NB4 (cell line): ENCODE measurements around the gene HNRNPA2B1.
"Not testable (repeated sequence)": the region's sequence is repeated elsewhere in the genome, so short reads cannot be mapped to it uniquely, and the experiment has no call there.

Source experiments
- DNase-seq: peaks from one replicate; pipeline ENCODE4 v3.0.0; 2010; ENCODE audit warnings: low read depth
- H3K4me3 ChIP-seq: one replicate; pipeline ENCODE4 v1.5.1; 2011; ENCODE audit warnings: mild to moderate bottlenecking, low read depth, low read length, moderate library complexity
- MYC ChIP-seq: IDR thresholded peaks from 2 replicates; pipeline ENCODE4 v1.6.1; 2011; ENCODE audit warnings: low read depth, low read length
- POLR2A ChIP-seq: IDR thresholded peaks from 2 replicates; pipeline ENCODE4 v1.6.1; 2011; ENCODE audit warnings: mild to moderate bottlenecking; ENCODE audit not compliant: insufficient read length; ENCODE audit errors: extremely low read depth
- TF ChIP-seq, protein P1 (sequence below): IDR thresholded peaks from one replicate; pipeline ENCODE4 v1.5.1; 2012; ENCODE audit warnings: low read depth, low read length
- TF ChIP-seq, protein P2 (sequence below): IDR thresholded peaks from 2 replicates; pipeline ENCODE4 v1.6.1; 2011; ENCODE audit warnings: low read depth, low read length

The HNRNPA2B1 gene

DNA sequence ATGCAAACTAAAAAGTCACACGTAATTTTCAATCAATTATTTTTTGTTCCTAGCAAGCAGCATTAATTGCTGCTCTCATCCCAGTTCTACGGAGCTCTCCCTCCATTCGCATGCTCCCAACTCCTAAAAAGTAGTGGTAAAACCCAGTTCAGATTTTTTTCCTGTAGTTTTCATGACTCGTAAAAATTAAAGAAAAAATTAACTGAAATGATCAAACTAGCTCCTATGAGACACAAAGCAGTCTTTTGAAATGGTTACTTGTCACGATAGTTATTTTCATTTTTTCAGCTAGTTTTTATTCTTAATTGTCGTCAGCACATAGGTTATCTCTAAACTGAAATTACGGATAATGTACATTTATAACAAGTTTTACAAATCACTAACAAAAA, 1.8 kb downstream of the HNRNPA2B1 start:
- H3K4me3 ChIP-seq, result peak overlapping the region; percentile 88
- no peak for TF ChIP-seq MYC
- TF ChIP-seq, protein P1, sequence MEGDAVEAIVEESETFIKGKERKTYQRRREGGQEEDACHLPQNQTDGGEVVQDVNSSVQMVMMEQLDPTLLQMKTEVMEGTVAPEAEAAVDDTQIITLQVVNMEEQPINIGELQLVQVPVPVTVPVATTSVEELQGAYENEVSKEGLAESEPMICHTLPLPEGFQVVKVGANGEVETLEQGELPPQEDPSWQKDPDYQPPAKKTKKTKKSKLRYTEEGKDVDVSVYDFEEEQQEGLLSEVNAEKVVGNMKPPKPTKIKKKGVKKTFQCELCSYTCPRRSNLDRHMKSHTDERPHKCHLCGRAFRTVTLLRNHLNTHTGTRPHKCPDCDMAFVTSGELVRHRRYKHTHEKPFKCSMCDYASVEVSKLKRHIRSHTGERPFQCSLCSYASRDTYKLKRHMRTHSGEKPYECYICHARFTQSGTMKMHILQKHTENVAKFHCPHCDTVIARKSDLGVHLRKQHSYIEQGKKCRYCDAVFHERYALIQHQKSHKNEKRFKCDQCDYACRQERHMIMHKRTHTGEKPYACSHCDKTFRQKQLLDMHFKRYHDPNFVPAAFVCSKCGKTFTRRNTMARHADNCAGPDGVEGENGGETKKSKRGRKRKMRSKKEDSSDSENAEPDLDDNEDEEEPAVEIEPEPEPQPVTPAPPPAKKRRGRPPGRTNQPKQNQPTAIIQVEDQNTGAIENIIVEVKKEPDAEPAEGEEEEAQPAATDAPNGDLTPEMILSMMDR, result no peak
- TF ChIP-seq, protein P2, sequence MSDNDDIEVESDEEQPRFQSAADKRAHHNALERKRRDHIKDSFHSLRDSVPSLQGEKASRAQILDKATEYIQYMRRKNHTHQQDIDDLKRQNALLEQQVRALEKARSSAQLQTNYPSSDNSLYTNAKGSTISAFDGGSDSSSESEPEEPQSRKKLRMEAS, result no peak
- no peak for TF ChIP-seq POLR2A

DNA sequence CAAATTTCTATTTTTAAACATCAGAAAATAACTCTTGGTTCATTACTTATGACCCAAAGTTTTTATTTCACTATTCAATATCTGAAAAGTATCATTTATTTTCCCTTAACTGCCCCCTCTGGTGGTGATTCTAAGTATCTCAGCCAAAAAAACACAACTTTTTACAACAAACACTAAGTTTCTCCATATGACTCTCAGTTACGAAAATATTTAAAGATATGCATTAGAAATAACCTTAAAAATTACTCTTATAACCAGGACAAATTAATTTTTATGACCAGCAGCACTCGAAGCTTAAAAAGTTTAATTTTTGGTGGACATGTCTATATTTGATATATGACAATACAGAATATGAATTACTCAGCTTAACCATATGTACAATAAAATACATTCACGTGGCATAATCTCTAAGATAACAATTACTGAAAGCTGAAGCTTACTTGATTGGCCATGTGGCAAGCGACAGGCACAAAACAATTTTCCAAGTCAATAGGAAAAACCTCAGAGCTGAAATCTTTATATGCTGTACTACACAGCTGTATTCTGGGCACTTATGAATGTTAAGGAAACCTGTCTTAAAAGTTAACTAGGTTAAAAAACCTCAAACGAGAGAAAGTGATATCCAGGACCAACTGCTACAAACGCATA, 2.3 kb downstream of the HNRNPA2B1 start:
- TF ChIP-seq, protein P2, result peak; percentile 69
- TF ChIP-seq POLR2A, result no peak
- TF ChIP-seq MYC, result peak; percentile 24; the same call in 1 of the 2 replicates
- TF ChIP-seq, protein P1, result peak; percentile 58
- peak overlapping the region; percentile 88 for H3K4me3 ChIP-seq
- DNase-seq, result peak; percentile 75

More for the DNA sequence above, 1.8 kb downstream of the HNRNPA2B1 start:
- DNase-seq, result no peak

DNA sequence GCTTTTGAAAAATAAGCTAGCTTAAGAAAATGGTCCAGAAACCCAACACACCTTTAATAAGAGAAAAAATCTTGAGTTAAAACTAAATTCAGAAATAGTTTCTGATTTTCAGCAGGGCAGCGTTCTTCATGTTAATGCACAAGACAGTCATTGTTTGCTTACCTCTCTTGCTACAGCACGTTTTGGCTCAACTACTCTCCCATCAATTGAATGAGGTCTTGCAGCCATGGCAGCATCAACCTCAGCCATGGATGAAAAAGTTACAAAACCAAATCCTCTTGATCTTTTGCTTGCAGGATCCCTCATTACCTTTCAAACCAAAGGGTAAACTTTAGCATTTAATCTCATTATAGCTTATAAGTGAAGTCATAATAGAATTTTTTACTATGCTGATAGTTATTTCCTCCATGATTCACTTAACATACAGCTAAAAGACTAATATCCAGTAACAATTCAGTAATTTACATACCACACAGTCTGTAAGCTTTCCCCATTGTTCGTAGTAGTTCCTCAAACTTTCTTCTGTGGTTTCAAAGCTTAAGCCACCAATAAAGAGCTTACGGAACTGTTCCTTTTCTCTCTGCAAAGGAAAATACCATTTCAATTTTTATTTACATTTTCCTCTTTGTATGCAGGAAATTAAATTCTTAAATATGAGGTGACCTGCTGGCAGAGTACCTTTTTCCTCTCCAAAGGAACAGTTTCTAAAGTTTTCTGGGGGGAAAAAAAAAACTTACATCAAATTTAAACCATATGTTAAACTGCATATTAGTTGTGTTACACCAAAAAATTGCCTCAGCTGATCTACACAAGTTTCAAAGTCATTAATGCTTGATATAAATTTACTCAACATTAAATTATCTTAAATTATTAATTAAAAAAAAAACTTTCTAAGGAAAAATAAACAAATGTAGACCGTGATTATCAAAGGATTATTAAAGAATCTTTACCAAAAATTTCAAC, 3.1 kb downstream of the HNRNPA2B1 start:
- DNase-seq, result peak; percentile 85
- TF ChIP-seq, protein P1, result no peak
- peak; percentile 21 for TF ChIP-seq POLR2A
- H3K4me3 ChIP-seq, result peak overlapping the region; percentile 88

DNA sequence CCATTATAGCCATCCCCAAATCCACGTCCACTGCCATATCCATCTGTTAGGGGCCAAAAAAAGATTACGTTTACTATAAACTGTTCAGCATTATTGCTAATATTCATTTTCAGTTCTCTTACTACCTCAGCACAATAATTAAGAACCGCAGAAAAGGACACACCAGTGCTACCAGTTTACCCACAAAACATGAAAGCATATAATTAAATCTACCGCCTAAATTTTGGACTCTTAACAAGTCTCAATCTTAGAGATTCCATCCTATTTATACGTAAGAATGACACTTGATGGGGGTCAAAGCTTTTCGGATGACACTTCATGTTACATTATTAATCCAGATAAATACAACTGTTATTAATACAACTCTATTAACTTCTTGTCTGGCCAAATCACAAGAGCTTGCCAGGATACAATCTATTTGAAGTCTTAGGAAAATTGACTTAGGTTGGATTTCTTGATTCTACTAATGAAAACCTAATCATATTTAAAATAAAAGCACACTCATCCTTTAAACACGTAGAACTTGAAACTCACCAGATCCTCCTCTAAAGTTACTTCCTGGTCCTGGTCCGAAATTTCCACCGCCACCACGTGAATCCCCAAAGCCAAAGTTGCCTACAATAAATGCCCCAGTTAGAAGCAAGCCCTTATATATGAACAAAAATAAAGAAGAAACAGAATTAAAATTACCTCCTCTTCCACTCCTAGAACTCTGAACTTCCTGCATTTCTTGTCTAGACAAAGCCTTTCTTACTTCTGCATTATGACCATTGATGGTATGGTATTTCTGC, 4.5 kb downstream of the HNRNPA2B1 start:
- peak overlapping the region; percentile 88 for H3K4me3 ChIP-seq
- no peak for TF ChIP-seq MYC
- TF ChIP-seq, protein P2, result no peak
- no peak for TF ChIP-seq POLR2A
- TF ChIP-seq, protein P1, result no peak
- no peak for DNase-seq

DNA sequence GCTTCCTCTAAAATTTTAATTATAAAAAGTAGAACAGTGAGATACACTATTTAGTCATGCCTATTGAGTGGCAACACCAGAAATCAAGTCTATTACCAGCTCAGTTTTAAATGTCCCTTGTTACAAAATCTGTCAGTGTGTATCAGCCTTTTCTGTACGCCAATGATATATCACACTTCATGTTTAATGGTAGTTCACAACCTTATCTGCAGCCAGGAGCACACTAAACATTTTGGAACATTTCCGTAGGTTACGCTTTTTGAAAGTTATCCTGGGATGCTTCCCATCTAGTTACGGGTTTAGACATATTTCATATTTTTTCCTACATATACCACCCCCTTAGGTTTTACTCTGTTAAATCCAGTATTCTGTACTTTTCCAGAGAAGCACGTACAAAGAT, 5.4 kb downstream of the HNRNPA2B1 start:
- DNase-seq, result no peak
- TF ChIP-seq MYC, result no peak
- TF ChIP-seq, protein P1, result no peak
- TF ChIP-seq POLR2A, result no peak
- TF ChIP-seq, protein P2, result no peak
- peak overlapping the region; percentile 88 for H3K4me3 ChIP-seq

DNA sequence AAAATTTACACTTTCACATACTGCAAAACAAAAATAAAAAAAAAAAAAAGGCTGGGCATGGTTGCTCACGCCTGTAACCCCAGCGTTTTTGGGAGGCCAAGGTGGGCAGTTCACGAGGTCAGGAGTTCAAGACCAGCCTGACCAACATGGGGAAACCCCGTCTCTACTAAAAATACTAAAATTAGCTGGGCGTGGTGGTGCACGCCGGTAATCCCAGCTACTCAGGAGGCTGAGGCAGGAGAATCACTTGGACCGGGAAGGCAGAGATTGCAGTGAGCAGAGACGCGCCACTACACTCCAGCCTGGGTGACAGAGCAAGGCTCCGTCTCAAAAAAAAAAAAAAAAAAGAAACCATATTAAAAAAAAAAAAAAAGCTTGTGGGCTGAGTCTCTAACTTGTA, 5.8 kb downstream of the HNRNPA2B1 start:
- not testable (repeated sequence) for DNase-seq
- peak overlapping the region; percentile 88 for H3K4me3 ChIP-seq
